Calu3 (cell line): Measurements from ENCODE around the gene RABEP2. TPM values are rescaled to one million over a fixed set of nuclear protein-coding genes. Genes with fewer than 3 reads are reported as not detected.
"Not testable (repeated sequence)": the region's sequence is repeated elsewhere in the genome, so short reads cannot be mapped to it uniquely, and the experiment has no call there.

Experiments
- BruUV-seq: library from RNA; stranded (reverse); fragments of 400-500 nt; replicated peaks from 2 replicates; lab custom pipeline; 2021; lab: Mats Ljungman, UMichigan
- CTCF ChIA-PET: fragments of 300-600 bp; sonication (Branson Sonifier 250); formaldehyde crosslinking; loops from one replicate; lab custom pipeline; 2022; ENCODE audit warnings: antibody characterized with exemption; lab: Charles Lee
- DNase-seq: peaks from one replicate; pipeline ENCODE4 v3.0.0; 2022
- H3K27ac Mint-ChIP-seq: one replicate; pipeline ENCODE4 v1.8.0; 2022; ENCODE audit warnings: mixed read lengths; ENCODE audit not compliant: unreplicated experiment
- H3K27me3 Mint-ChIP-seq: one replicate; pipeline ENCODE4 v1.8.0; 2022; ENCODE audit warnings: mixed read lengths; ENCODE audit not compliant: unreplicated experiment
- H3K36me3 Mint-ChIP-seq: one replicate; pipeline ENCODE4 v1.8.0; 2022; ENCODE audit warnings: mild to moderate bottlenecking, moderate library complexity, mixed read lengths; ENCODE audit not compliant: insufficient read depth, unreplicated experiment
- H3K4me1 Mint-ChIP-seq: one replicate; pipeline ENCODE4 v1.8.0; 2022; ENCODE audit warnings: mild to moderate bottlenecking, low read depth, mixed read lengths; ENCODE audit not compliant: unreplicated experiment
- H3K4me3 Mint-ChIP-seq: one replicate; pipeline ENCODE4 v1.8.0; 2022; ENCODE audit warnings: mild to moderate bottlenecking, low read depth, moderate library complexity, mixed read lengths; ENCODE audit not compliant: unreplicated experiment
- H3K9me3 Mint-ChIP-seq: one replicate; pipeline ENCODE4 v1.8.0; 2022; ENCODE audit warnings: low read depth, mixed read lengths; ENCODE audit not compliant: unreplicated experiment
- intact Hi-C: fragments of 100-400 bp; cut with micrococcal nuclease; formaldehyde crosslinking; loops from one replicate; pipeline ENCODE4 v1.10.0; 2022; ENCODE audit not compliant: unreplicated experiment
- total RNA-seq: library from RNA; stranded (reverse); gene quantifications from 2 replicates; pipeline ENCODE4 v1.2.3, GENCODE V29; 2022
- TF ChIP-seq, protein P1 (sequence below): fragments of 200-600 bp; IDR thresholded peaks from one replicate; pipeline ENCODE4 v1.8.0; 2022; ENCODE audit warnings: antibody characterized with exemption; ENCODE audit not compliant: unreplicated experiment

RABEP2 gene
- total RNA-seq, 1 experiment from 2014 or later, result 34.3 TPM

DNA sequence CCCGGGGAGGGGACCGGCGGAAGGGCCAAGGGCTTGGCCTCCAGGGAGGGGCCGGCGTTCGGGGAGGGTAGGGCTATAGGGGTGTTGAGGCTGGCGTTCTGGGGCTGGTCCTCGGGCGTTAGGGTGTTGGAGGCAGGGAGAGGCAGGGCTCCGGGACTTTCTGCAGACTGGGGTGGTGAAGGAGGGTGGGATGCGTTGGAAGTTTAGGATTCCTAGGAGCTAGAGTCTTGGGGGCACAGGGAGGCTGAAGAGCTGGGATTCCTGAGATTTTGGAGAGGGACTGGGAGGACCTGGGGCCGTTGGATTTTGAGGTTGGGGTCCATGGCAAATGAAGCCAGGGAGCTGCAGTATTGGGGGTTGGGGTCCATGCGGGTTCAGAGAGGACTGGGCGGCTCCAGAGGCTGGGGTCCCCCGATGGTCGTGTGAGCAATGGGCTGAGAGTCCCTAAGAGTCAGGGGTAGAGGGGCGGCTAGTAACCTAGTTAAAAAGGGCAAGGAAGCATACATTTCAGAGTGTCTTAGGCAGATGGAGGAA is 26.4 kb upstream of the RABEP2 start:
- Mint-ChIP-seq H3K4me1 (peaks cover 18% of the 10 kb centered on the region), H3K9me3 (no peaks in the 10 kb centered on the region), H3K27me3 (no peaks in the 10 kb centered on the region), H3K27ac (peak overlapping the region; percentile 65), H3K4me3 (peak overlapping the region; percentile 77), H3K36me3 (peaks cover 27% of the 10 kb centered on the region)
- TF ChIP-seq, protein P1, sequence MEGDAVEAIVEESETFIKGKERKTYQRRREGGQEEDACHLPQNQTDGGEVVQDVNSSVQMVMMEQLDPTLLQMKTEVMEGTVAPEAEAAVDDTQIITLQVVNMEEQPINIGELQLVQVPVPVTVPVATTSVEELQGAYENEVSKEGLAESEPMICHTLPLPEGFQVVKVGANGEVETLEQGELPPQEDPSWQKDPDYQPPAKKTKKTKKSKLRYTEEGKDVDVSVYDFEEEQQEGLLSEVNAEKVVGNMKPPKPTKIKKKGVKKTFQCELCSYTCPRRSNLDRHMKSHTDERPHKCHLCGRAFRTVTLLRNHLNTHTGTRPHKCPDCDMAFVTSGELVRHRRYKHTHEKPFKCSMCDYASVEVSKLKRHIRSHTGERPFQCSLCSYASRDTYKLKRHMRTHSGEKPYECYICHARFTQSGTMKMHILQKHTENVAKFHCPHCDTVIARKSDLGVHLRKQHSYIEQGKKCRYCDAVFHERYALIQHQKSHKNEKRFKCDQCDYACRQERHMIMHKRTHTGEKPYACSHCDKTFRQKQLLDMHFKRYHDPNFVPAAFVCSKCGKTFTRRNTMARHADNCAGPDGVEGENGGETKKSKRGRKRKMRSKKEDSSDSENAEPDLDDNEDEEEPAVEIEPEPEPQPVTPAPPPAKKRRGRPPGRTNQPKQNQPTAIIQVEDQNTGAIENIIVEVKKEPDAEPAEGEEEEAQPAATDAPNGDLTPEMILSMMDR, result no peak
- intact Hi-C loops, result no loop called here
- BruUV-seq, result no TSS peak
- DNase-seq, result no peak
- CTCF ChIA-PET, result no interaction called here

DNA sequence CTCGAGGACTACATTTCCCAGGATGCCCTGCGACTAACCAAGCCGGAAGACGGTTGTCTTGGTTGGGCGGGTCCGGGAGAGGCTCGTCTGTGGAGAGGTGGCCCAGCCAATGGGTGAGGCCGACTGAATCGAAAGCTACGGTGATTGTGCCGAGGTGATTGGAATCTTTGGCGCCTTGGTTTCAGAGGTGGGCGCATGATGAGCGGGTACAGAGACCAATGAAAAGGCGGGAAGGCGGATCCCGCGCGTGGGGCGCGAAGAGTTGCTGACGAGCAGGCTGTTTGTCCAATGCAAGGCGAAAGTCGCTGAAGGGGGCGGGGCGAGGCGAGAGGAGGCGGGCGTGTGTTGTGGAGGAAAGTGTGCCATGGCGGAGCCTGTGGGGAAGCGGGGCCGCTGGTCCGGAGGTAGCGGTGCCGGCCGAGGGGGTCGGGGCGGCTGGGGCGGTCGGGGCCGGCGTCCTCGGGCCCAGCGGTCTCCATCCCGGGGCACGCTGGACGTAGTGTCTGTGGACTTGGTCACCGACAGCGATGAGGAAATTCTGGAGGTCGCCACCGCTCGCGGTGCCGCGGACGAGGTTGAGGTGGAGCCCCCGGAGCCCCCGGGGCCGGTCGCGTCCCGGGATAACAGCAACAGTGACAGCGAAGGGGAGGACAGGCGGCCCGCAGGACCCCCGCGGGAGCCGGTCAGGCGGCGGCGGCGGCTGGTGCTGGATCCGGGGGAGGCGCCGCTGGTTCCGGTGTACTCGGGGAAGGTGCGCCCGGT is 25.8 kb upstream of the RABEP2 start, which contains the start of gene NFATC2IP:
TSS of gene NFATC2IP (plus strand) at position 290 of the 762 bp plus-strand sequence. CDS start at position 365, 75 bp downstream.
- Mint-ChIP-seq H3K9me3 (no peaks in the 10 kb centered on the region), H3K27ac (peak within 1 kb of the TSS; percentile 96), H3K4me1 (peaks cover 22% of the 10 kb centered on the region), H3K36me3 (peaks cover 29% of the 10 kb centered on the region), H3K4me3 (peak within 1 kb of the TSS; percentile 77), H3K27me3 (no peaks in the 10 kb centered on the region)
- CTCF ChIA-PET, result interaction anchor here (1.0 kb wide), 1 partner anchor 88 kb away, joined by 5 read pairs; the partner anchor contains the start of gene SH2B1
- intact Hi-C loops, result no loop called here
- TF ChIP-seq, protein P1, result no peak
- peak; percentile 100 for DNase-seq
- no TSS peak for BruUV-seq

DNA sequence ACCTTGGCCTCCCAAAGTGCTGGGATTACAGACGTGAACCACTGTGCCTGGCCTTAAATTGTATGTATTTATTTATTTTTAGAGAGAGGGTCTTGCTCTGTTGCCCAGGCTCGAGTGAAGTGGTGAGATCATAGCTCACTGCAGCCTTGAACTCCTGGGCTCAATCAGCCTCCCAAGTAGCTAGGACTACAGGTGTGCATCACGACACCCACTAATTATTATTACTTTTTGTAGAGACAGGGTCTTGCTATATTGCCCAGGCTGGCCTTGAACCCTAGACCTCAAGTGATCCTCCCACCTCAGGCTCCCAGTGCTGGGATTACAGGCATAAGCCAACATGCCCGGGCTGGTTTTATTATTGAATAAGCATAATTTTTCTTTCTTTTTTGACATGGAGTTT is 21.6 kb upstream of the RABEP2 start:
- H3K27ac Mint-ChIP-seq, result no peak overlapping the region
- TF ChIP-seq, protein P1, result no peak
- H3K4me1 Mint-ChIP-seq, result peaks cover 23% of the 10 kb centered on the region
- H3K4me3 Mint-ChIP-seq, result no peak overlapping the region
- peaks cover 20% of the 10 kb centered on the region for H3K36me3 Mint-ChIP-seq
- H3K27me3 Mint-ChIP-seq, result no peaks in the 10 kb centered on the region
- no peaks in the 10 kb centered on the region for H3K9me3 Mint-ChIP-seq
- no peak for DNase-seq
- no TSS peak for BruUV-seq
- intact Hi-C loops, result loop anchor here (5.0 kb wide), 1 partner anchor 84 kb away; the partner anchor contains the start of gene SH2B1
- CTCF ChIA-PET, result interaction anchor here (0.6 to 0.7 kb wide), 2 partner anchors 12 to 28 kb away, joined by 3 read pairs; no protein-coding TSS in a partner anchor

DNA sequence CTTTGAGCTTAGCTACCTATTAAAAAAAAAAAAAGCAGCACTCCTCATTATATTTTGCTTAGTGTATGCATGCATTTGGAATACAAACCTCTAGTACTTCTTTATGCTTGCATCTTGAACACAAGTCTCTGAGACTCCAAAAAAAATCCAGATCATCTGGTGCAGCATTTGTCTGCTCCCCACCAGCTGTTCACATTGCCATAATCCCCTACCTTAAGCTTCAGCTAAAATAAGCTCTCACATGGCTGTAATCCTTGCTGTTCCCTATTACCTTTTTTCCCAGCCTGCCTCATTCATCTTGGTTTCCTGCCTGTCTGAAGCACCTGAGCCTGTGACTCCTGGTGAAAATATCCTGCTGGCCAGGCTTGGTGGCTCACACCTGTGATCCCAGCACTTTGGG is 18.2 kb upstream of the RABEP2 start:
- H3K9me3 Mint-ChIP-seq, result no peaks in the 10 kb centered on the region
- H3K36me3 Mint-ChIP-seq, result peaks cover 5% of the 10 kb centered on the region
- CTCF ChIA-PET, result no interaction called here
- DNase-seq, result no peak
- H3K4me3 Mint-ChIP-seq, result no peak overlapping the region
- no TSS peak for BruUV-seq
- TF ChIP-seq, protein P1, result no peak
- intact Hi-C loops, result no loop called here
- H3K4me1 Mint-ChIP-seq, result peaks cover 19% of the 10 kb centered on the region
- H3K27ac Mint-ChIP-seq, result no peak overlapping the region
- peaks cover 11% of the 10 kb centered on the region for H3K27me3 Mint-ChIP-seq

DNA sequence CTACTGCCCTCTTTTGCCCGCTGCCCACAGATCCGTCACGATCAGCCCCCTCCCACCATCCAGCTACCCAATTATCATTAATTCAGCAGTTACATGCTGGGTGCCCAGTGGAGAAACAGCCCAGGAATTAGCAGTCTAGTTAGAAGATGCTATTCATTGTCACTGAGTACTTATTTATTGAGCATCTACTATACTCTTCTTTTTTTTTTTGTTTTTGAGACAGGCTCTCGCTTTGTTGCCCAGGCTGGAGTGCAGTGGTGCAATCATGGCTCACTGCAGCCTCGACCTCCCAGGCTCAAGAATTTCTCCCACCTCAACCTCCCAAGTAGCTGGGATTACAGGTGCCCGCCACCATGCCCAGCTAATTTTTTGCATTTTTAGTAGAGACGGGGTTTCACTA is 14.8 kb upstream of the RABEP2 start:
- H3K27me3 Mint-ChIP-seq, result peaks cover 30% of the 10 kb centered on the region
- H3K4me1 Mint-ChIP-seq, H3K9me3 Mint-ChIP-seq, intact Hi-C loops, DNase-seq, H3K4me3 Mint-ChIP-seq, H3K27ac Mint-ChIP-seq, H3K36me3 Mint-ChIP-seq, CTCF ChIA-PET, BruUV-seq: not testable (repeated sequence)
